Activated CD4-positive, alpha-beta T cell treated with anti-CD3 and anti-CD28 coated beads for 1 hour (primary cell): ENCODE data around the gene DUSP14.
A peak's percentile ranks its signal among the peaks of the same experiment; 100 is the strongest.
"Not testable (repeated sequence)": the region's sequence is repeated elsewhere in the genome, so short reads cannot be mapped to it uniquely, and the experiment has no call there.

ENCODE experiments used
- DNase-seq: peaks from one replicate; pipeline ENCODE4 v3.0.0-alpha.2; 2020

Gene DUSP14

DNA sequence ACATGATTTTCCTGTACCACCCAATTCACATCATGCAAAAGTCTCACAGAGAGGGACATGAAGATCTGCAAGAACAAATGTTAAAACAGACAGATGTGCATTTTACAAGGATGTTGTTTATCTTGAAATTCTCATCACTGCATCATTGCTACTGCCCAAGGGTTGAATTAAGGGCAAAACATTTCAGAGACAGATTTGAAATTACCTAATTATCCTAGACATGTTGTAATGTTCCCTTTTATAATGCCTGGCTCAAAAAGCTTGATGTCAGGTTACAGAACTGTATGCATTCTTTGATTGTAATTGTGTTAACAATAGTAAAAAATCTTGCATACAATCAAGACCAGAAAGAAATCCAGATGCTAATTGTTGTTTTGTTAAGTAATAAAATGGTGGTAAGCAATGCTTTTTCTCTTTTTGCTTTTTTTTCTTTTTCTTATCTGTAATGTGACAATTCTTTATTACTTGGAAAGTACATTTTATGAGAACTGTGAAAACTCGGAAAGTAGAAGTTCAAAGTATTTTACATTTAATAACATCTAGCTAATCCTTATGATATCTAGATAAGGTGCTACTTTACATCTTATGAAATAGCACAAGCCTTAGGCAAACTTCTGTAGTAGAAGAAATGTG lies 3.6 kb upstream of the DUSP14 start:
- DNase-seq: no peak

DNA sequence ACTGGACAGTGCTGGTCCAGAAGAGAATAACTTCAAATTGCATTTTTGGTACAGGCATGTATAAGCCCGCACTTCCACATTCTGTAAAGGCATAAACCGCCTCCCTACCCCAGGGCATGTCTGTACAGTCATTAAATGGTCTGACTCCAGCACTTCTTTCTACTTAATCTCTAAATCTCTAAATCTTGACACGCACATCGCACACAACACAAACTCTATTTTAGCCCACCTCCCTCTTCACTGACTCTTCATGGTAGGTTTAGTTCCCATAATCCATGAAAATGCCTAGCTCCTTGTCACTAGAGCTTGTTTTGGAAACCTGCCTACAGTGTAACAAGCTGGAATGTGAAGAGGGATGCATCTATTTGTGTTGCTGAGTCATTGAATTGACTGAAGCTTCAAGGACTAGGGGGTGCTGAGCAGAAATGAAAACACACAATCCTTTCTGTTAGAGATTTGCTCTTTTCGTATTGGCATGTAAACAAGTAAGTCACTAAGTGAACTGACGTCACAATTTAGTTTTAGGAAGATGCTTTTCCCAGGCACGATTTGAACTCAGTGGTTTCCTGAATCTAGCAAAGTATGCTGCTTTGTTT lies 1.6 kb upstream of the DUSP14 start:
- no peak for DNase-seq

DNA sequence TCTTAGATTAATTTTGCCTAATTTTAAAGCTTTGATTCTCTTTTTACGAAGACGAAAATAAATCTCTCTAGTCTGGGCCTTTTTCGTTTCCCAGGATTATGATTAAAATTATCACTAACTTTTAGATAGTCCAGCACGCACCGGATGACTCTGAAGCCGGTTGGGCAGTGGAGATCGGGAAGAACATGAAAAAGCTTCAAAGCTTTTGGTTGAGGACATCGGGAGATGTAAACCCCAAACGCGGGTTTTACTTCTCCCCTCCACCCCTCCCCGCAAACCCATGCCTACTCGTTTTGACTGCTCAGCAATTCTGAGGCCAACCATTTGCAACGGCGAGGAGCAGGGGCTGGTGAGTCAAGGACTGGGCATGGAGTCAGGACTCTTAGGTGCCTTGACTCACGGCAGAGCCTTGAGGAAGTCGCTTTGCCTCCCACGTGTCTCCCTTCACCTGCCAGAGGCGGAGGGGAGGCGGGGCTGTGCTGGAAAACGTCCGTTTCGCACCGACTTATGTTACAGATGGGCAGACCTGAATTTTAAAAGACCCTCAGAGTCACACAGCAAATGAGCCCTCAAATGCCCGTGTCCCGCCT lies 989 bp upstream of the DUSP14 start:
- peak; percentile 46 for DNase-seq

- DNase-seq: peak; percentile 66
Measured at GRCh38 chr17:37490022-37490587, 414 bp downstream of the DUSP14 start.

DNA sequence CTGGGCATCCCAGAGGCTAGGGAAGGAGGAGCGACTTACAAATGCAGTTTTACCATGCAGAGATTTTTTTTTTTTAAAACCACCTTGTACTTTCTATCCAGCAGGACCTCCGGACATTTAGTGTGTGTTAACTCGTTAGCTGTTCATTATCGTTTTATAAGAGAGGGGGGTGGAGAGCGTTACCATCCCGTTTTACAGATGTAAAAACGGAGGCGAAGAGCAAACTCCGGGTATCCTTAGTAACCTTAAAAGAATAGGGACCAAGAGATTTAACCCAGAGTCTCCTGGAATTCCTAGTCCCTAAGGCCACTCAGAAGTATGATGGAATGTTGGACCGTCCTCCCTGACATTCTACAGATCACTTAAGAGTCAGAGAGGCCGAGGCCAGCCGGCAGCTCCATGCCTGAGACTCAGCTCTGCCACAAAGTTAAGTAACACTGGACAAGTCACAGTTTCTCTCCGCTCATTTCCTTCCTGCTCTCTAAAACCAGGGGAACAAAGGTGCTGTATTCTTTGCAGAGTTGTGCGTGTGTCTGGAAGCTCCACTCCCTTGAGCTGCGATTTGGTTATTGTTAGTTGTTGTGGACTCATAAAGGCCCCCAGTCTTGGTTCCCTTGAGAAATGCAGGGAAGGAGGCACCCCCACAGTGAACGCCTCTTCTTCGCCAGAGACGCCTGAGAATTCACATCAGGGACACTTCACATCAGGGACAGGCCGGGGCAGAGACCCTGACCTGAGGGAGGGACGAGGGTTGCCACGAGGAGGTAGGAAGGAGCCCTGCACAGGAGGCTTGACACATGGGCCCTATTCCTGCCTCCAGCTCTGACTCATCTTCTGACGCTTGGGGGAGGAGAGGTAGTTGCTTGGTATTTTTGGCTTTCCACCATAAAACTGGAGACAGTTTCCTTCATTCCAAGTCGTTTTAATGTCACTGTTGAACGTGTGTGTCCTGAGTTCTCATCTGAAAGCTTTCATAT lies 1.2 kb downstream of the DUSP14 start:
- no peak for DNase-seq

GRCh38 chr17:37492167-37492566 lies 2.5 kb downstream of the DUSP14 start:
- DNase-seq: no peak

DNA sequence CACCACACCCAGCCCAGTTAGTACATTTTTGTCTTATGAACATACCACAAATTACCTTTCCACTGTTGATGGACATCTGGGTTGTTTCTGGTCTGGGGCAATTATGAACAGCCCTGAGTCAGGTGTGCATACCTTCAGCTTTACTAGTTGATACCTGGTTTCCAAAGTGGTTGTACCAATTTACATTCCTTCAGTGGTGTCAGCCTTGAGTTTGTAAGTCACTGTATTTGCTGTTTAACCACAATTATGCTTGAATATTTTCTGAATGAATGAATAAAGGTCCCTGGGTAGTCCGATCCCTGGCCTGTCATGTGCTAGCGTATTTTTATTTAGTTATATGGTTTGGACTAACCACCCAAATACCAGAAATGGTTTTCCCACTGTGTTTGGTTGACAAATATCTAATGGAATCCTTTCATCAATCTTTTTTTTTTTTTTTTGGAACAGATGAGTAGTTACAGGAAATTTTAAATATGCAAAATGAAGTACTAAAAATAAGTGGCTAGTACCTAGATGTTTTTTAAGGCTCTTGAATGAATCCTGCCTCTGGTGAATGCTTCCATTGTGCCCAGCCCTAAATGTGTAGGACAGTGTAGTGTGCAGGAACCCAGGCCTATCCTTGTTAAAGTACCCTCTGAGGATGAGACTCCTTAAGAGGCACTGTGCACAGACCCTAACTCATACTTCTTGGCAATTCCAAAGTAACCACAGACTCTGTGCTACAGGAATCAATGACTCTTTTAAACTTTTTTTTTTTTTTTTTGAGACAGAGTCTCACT lies 3.7 kb downstream of the DUSP14 start:
- no peak for DNase-seq

DNA sequence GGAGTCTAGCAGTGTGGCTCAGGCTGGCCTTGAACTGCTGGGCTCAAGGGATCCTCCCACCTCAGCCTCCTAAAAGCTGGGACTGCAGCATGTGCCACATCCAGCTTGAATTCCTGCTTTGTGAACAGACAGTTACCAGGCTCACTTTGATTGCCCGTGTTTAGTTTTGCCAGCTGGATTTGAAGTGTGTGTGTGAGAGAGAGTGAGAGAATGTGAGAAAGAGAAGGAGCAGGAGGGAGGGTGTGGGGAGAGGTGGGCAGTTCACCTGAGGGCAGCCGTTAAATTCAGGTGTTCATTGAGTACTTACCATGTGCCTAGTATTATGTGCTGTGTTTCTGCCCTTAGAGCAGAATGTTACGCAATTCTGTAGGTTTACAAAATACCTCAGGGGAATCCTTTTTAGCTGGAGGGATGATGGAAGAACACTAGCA lies 4.7 kb downstream of the DUSP14 start:
- no peak for DNase-seq

DNA sequence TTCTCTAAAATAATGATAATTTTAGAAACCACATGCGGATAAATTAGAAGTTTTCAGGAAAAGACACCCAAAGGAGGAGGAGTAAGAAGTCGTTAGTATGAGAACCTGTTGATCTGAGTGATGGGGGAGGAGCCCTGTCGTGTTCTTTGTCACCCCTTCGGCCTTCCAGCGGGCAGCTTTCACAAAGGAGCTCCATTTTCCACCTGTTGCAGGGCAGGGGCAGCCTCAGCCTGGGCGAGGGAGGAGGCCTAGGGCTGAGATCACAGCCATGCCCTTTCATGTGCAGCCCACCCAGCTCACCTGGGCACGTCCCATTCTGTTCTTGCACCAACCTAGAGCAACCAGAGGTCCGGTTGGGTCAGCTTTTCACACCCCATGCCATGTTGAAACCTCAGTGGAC lies 5.3 kb downstream of the DUSP14 start:
- no peak for DNase-seq

DNA sequence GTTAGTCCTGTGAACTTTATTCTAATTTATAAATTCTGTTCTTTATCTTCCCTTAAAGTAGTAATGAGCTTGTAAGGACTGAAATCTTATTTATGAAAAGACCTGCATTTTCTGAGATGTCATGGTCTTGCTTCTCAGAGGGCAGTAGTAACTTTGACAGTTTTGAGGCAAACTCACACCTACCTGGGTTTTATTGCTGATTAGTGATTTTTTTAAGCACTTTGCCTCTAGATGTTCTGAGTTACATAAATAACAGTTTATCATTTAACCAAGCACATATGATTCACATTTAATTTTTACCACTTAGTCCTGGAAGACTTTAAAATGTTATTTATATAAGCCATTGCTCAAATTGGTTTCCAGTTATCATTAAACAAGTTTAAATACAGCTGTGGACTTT lies 10.7 kb downstream of the DUSP14 start:
- no peak for DNase-seq

GRCh38 chr17:37502009-37502936 lies 12.6 kb downstream of the DUSP14 start:
- DNase-seq: no peak

- no peak for DNase-seq
Measured at GRCh38 chr17:37503148-37503547, 13.5 kb downstream of the DUSP14 start.

DNA sequence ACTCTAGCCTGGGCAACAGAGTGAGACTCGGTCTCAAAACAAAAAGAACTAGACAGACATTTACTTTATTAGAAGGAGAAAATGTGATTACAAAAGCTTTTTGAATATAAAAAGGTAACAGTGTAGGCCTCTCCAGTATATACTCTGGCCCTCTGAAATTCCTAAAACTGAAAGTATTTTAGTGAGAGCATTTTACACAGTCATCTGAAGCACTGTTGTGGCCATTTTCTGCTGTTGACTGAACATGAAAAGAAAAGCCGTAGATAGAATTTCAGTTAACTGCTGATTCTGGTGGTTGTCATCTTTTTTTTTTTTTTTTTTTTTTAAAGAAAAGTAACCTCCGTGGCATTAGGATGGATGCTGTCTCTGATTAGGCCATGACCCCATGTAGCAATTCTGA lies 15.6 kb downstream of the DUSP14 start:
- no peak for DNase-seq

DNA sequence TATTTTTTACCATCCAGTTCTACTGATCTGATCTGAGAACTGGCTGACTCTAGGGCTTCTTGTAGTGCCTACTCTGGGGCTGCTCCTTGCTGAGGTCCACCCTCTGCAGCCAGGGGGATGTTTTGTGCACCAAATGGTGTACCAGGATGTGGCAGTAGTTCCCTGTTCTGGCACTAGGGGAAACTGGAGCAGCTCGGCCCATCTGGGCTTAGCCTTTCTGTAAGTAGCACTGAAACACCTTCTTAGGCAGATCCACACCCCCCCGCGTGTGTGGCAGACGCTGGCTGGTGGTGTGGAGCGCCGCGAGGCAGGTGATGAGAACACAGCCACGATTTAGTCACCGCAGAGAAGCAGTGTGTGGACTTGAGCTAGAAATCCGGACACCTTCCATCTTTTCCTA lies 17.0 kb downstream of the DUSP14 start:
- DNase-seq: no peak

DNA sequence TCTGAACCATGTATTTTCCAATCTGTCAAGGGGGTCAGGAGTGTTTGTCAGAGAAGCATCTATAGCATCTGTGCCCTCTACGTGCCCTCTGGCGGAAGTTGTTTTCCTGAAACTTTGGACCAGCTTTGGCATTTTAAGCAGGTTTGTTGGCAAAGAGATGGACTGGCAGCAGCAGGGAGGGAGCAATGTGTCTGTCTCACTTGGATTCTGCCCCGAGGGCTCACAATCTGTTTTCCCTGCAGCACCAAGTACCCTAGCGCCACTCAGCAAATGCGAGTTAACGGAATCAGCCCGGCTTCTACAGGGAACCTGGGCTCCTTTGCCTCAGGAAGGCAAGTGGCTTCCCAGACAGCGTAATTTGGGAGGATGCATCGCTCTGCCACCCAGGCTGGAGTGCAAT lies 17.4 kb downstream of the DUSP14 start:
- no peak for DNase-seq

DNA sequence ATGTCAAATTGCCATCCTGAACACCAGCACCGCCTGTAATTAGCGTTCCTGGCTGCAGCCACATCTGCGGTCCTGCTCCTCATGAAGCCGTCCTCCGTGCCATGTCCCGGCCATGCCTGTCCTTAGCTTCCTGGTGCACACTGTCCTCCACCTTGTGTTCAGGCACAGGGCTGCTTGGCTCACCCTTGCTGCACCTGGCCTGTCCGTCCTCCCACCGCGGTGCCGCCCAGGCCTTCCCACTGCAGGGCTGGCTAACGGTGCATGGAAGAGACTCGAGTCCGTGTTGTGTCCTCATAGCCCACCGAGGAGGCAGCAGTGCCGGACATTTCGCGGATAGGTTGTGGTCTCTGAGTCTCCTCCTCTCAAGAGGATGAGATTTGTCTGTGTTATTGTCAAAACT lies 20.4 kb downstream of the DUSP14 start:
- DNase-seq: no peak

- not testable (repeated sequence) for DNase-seq
Measured at GRCh38 chr17:37511642-37512041, 22.0 kb downstream of the DUSP14 start.

GRCh38 chr17:37512442-37513068 lies 22.9 kb downstream of the DUSP14 start:
- DNase-seq: no peak

DNA sequence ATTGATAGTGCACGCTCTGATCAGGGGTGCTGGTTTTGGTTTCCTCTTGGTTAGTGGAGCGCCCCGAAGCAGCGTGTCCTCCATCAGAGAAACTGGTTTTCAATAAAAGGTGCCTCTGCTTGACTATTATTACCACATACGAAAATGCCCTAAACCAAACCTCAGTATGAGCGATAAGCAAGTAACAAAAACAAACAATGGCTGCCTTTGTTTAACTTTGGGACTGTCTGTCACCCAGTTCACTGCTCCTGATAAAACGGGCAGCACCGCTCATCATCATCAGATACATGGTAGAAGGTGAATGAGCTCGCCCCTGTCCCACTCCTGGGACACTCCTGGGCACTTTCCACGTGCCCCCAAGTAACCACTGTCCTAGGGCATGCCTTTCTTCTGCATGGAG lies 24.0 kb downstream of the DUSP14 start:
- no peak for DNase-seq

DNA sequence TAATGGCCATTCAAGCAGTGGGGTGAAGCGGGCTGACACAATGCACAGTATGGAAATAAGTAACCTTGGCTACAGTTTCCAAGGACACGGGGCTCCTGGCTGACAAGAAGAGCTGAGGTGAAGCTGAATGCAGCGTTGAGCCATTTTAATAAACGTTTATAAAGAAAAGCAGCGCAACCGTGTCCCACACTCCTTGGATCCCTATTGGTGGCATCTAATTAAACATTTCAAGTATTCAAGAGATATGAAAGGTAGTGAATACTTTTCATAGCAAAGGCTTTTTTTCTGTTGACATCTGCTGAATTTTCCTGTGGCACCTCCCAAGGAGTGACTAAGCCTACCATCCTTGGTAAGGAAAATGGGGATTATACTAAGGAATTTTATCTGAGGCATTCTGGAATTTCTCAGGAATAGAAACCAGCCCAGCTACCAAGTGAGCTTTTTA lies 26.5 kb downstream of the DUSP14 start:
- DNase-seq: no peak

DNA sequence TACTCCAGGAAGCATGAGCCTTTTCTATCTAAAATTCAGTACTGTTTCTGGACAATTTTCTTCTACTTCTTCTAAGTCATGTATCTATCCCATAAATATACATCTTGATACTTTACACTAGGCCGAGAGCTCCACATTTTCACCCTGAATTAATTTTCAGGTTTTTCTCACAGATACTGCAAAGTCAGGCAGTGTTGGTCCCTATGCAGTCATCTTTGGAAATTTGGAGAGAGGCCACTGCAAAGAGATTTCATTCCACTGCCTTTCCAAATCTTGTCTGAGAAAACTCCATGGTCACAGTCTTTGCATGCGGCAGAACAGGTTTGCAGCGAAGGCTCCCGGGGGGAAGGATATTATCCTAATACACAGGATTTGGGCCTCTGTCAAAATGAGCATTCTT lies 28.2 kb downstream of the DUSP14 start:
- DNase-seq: no peak
